Measurements from ENCODE around the gene SPATA33. TPM values are rescaled to one million over a fixed set of nuclear protein-coding genes. Genes with fewer than 3 reads are reported as not detected.
"Not testable (repeated sequence)": the region's sequence is repeated elsewhere in the genome, so short reads cannot be mapped to it uniquely, and the experiment has no call there.

The SPATA33 gene
- total and polyA plus RNA-seq, 8 donors: 9.9 to 15.7 (median 13.3) TPM

DNA sequence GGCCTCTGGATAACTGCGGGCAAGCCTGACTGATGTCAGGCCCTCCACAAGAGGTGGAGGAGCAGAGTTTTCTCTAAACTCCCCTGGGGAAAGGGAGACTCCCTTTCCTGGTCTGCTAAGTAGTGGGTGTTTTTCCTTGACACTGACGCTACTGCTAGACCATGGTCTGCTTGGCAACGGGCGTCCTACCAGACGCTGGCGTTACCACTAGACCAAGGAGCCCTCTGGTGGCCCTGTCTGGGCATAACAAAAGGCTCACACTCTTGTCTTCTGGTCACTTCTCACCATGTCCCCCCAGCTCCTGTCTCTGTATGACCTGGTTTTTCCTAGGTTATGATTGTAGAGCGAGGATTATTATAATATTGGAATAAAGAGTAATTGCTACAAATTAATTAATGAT is 9.4 kb downstream of the SPATA33 start:
- H3K27ac ChIP-seq; H3K9me3 ChIP-seq; ATAC-seq; H3K27me3 ChIP-seq; H3K4me1 ChIP-seq; intact Hi-C loops (cut with DNase I); H3K4me3 ChIP-seq: not testable (repeated sequence)
- TF ChIP-seq, protein P1, sequence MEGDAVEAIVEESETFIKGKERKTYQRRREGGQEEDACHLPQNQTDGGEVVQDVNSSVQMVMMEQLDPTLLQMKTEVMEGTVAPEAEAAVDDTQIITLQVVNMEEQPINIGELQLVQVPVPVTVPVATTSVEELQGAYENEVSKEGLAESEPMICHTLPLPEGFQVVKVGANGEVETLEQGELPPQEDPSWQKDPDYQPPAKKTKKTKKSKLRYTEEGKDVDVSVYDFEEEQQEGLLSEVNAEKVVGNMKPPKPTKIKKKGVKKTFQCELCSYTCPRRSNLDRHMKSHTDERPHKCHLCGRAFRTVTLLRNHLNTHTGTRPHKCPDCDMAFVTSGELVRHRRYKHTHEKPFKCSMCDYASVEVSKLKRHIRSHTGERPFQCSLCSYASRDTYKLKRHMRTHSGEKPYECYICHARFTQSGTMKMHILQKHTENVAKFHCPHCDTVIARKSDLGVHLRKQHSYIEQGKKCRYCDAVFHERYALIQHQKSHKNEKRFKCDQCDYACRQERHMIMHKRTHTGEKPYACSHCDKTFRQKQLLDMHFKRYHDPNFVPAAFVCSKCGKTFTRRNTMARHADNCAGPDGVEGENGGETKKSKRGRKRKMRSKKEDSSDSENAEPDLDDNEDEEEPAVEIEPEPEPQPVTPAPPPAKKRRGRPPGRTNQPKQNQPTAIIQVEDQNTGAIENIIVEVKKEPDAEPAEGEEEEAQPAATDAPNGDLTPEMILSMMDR (IDR thresholded peaks at IDR 0.05): peak; percentile 12 to 35
- H3K36me3 ChIP-seq: peaks cover 0 to 22% of the 10 kb centered on the region in 2 donors
- DNase-seq: peak in 1 of 4 donors; percentile 60

- intact Hi-C loops (cut with DNase I): no loop called here
- Histone ChIP-seq H3K27ac (peak overlapping the region in 1 of 2 donors; percentile 53), H3K4me3 (no peak overlapping the region), H3K27me3 (no peaks in the 10 kb centered on the region), H3K36me3 (peaks cover 0 to 15% of the 10 kb centered on the region in 2 donors), H3K4me1 (peaks cover 6 to 8% of the 10 kb centered on the region in 2 donors), H3K9me3 (no peaks in the 10 kb centered on the region)
- TF ChIP-seq, protein P1 (IDR thresholded peaks at IDR 0.05): no peak
- ATAC-seq (no peak), DNase-seq (peak in 1 of 4 donors; percentile 38)
Measured at GRCh38 chr16:89667633-89668032, 10.0 kb downstream of the SPATA33 start.

DNA sequence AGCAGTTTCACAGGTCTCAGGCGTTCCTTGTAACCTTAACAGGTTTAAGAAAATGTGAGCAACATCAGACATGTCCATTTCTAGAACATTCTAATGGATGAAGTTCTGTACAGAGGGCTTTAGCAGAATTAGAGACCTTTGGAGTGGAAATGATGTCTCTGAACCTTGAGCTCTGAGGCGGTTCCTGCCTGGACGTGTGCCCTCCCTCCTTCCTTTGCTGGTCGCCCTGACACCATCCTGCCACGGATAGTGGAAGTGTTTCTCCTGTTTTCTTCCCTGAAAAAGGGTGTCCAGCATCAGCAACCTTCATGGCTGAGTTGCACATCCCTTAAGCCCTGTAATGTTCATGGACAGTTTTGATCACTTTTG is 11.1 kb downstream of the SPATA33 start:
- no peaks in the 10 kb centered on the region for H3K27me3 ChIP-seq
- peaks cover 0 to 6% of the 10 kb centered on the region in 2 donors for H3K36me3 ChIP-seq
- H3K4me1 ChIP-seq: peaks cover 6 to 8% of the 10 kb centered on the region in 2 donors
- peak overlapping the region; percentile 46 to 74 for H3K27ac ChIP-seq
- intact Hi-C loops (cut with DNase I): no loop called here
- no peak overlapping the region for H3K4me3 ChIP-seq
- TF ChIP-seq, protein P1 (IDR thresholded peaks at IDR 0.05): no peak
- DNase-seq (peak in 1 of 4 donors; percentile 4), ATAC-seq (peak; percentile 59)
- no peaks in the 10 kb centered on the region for H3K9me3 ChIP-seq

GRCh38 chr16:89669755-89670154 is 12.1 kb downstream of the SPATA33 start:
- no peak overlapping the region for H3K27ac ChIP-seq
- ATAC-seq (no peak), DNase-seq (no peak)
- peaks cover 6 to 8% of the 10 kb centered on the region in 2 donors for H3K4me1 ChIP-seq
- H3K9me3 ChIP-seq: no peaks in the 10 kb centered on the region
- TF ChIP-seq, protein P1 (IDR thresholded peaks at IDR 0.05): no peak
- no peaks in the 10 kb centered on the region for H3K36me3 ChIP-seq
- H3K4me3 ChIP-seq: no peak overlapping the region
- intact Hi-C loops (cut with DNase I): no loop called here
- no peaks in the 10 kb centered on the region for H3K27me3 ChIP-seq

GRCh38 chr16:89670496-89671431 is 13.1 kb downstream of the SPATA33 start:
- Histone ChIP-seq H3K27me3 (no peaks in the 10 kb centered on the region), H3K27ac (no peak overlapping the region), H3K36me3 (no peaks in the 10 kb centered on the region), H3K9me3 (no peaks in the 10 kb centered on the region), H3K4me3 (no peak overlapping the region), H3K4me1 (peaks cover 6 to 8% of the 10 kb centered on the region in 2 donors)
- ATAC-seq (no peak), DNase-seq (peak in 1 of 4 donors; percentile 34)
- TF ChIP-seq, protein P1 (IDR thresholded peaks at IDR 0.05): no peak
- intact Hi-C loops (cut with DNase I): no loop called here

GRCh38 chr16:89671565-89671964 is 13.9 kb downstream of the SPATA33 start:
- H3K27me3 ChIP-seq; ATAC-seq; H3K4me1 ChIP-seq; H3K27ac ChIP-seq; intact Hi-C loops (cut with DNase I); DNase-seq; H3K4me3 ChIP-seq; H3K36me3 ChIP-seq; H3K9me3 ChIP-seq: not testable (repeated sequence)

Measured in left lung (tissue), 10 donors.